Eye (tissue), 1 donor: ENCODE measurements around the gene ACKR3.

Experiments used
- DNase-seq: peaks from one replicate; pipeline ENCODE4 v3.0.0-alpha.2; 2015

Gene ACKR3

DNA sequence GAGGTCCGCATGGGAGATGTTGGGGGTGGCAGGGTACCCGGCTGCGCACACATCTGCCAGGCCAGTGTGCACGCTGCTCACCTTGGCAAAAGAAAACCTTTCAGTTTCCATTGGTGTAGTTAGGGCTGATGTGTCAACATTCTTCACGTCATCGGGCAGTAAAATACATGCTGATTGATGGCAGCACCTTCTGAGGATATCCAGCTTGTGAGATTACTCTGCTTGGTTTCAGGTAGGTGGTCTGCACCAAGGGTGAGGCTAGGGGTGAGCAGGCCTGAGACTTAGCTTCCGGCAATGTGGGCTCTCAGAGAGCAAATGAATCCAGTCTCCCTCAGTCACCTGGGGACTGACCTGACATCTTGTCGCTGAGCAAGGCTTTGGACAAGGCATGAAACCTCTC lies 19.3 kb upstream of the ACKR3 start:
- no peak for DNase-seq

DNA sequence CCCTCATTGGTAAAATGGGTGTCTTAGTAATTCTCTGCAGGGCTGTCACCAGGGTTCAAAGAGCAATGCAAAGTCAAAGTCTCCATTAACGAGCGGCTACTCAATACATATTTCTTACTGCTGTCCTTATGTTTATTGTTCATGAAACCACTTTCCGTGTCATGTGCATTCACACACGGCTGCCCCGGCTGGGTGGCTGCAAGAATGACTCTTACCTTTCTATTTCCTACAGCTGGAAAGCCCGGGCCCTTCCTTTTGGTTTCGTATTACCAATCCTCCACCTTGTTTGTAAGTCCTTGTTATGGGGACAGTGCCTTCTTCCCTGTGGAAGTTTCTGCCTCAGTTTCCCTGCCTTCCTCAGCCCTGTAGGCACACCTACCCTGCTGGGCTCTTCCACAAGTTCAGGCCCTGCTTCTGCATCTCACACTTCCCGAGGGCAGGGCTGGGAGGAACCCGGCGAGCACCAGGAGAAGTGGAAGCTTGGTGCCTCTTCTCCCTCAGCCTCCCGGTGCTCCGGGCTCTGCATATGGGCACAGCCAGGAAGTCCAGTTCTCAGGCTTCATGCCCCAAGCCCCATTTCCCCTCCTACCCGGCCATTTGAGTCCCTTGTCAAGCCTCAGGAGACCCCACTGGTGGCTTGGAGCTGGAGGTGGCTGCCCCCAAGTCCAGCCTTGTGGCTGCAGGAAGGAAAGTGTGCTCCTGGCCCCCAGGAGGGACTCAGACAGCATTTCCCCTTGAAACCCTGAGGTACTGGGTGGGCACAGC lies 18.7 kb upstream of the ACKR3 start:
- DNase-seq = no peak

DNA sequence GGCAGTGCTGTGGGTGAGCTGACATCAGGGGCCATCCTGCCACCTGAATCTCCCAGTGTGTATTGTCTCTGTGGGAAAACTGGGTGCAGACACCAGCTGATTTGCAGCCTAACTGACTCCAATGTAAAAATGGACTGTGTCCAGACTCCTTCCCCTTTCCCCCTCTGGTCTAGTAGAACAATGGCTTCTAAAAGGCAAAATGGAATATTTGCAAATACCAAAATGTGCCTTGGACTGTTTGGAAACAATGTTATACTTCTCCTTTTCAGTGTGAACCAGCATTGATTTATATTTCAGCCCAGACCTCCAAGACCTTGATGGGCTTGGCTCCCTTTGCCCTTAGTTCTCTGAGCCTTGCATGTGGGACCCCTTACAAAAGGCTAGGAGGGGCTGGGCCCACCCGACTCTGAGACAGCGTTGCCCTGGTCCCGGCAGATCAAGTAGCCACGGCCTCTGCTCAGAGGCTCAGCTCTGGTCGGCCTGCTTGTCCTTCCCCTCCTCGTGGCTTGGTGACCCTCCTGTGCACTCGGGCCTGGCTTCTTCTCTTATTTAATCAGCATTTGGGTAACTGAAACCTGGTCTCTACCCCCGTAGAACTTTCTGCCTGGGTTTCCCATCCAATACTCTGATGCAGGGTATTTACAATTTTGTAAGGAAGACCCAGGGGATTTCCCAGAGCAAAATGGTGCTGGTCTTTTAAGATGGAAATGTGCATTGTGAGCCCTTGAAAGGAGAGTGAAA lies 18.0 kb upstream of the ACKR3 start:
- no peak for DNase-seq

DNA sequence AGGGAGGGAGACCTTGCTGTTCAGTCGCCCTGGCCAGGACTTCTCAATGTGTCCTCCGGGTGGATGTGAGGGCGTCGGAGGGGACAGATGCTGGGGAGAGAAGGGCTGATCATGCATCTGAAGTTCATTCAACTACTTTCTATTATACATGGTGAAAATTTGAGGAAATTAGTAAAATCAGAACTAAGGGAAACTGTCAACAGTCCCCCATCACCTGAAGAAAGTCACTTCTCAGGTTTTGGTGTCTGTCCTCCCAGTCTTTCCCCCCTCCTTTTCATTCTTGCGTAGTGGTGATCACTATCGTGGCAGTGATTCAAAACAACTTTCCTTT lies 17.4 kb upstream of the ACKR3 start:
- DNase-seq = no peak

DNA sequence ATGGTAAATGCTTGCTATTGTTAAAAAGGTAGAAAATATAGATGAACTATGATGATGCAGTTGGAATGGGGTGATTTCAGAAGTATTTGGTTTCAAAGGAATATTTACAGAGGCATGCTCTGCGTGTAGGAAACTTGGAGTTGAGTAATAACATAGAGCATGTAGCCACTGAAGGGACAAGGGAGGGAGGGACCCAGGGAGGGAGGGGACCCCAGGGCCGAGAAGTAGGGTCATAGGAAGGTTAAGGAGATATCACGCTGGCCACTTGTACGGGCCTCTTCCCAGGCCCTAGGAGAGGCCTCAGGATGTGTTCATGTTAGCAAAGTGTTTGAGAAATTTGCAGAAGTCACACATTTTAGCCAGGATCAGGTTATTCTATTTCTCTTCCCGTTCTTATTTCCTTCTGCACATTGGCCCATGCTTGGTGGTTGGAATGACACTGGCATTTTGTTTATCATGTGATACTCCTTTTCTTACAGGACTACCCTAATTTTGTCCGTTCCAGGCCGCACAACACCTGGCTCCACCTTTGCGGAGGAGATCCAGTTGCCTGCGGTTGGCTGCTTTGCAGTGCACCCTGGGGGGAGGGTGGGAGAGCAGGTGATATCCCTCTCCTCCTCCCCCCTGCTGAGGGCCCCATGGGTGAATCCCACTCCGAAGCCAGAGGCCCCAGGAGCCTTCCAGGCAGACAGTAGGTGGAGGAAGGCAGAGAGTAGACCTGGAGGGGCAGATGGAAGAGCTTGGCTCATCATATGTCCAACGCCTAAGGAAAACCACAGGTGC lies 16.9 kb upstream of the ACKR3 start:
- no peak for DNase-seq

DNA sequence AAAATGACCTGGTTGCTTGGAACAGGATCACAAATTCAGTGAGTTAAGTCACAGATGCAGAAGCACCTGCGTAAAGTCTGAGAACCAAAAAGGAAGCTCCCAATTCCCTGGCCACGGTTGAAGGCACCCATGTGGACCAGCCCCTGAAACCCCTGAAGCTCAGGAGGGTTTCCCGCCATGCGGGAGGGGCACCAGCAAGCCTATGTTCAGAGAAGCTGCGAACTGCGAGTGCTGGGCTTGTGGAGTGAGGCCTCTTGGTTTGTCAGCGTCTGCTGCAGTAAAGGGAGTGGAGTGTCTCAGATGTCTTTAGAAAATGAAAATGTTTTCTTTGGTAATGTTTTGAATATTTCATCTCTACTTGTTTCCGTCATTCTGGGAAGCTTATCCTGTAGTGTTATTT lies 16.1 kb upstream of the ACKR3 start:
- no peak for DNase-seq

DNA sequence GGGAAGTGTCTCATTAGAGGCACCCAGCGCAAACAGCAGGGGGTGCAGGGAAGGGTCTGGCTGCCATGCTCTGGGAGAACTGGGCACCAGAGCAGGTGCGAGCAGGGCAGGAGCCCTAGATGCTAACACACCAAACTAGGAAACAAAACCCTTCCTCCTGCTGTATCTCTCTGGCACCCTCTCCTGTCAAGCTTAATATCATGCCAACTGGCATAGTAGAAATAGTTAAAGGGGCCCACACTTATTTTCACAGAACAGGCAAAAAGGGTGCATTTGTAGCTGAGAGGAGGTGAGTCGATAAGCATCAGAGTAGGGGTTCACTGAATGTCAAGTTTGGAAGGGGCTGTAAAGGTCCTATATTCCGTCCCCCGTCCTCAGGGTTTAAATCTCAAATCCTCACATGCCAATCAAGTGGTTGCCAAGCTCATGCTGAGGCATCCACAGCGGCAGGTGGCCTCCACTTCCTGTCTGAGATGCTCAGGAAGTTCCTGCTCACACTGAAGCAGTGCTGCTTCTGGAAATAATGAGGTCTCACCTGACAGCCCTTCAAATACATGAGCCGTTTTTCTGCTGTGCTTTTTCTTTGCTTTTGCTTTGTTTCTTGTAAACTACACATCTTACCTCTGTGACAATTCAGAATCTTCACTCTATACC lies 14.9 kb upstream of the ACKR3 start:
- DNase-seq = no peak

DNA sequence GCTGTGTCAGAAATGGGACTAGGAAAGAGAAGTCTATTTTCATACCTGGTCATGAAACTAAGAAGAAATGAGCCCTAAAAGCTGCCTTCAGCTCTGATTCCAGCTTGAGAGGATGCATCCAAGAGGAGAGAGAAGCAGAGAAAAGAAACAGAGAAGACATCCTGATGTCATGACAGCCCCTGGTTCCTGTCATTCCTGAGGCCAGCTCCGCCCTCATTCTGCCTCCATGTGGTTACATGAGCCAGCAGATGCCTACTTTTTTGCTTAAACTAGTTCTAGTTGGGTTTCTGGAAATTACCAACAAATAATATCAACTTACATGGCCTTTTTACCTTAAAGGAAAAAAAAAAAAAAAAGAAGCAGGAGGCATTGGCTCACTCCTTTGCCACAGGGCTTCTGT lies 14.1 kb upstream of the ACKR3 start:
- no peak for DNase-seq

DNA sequence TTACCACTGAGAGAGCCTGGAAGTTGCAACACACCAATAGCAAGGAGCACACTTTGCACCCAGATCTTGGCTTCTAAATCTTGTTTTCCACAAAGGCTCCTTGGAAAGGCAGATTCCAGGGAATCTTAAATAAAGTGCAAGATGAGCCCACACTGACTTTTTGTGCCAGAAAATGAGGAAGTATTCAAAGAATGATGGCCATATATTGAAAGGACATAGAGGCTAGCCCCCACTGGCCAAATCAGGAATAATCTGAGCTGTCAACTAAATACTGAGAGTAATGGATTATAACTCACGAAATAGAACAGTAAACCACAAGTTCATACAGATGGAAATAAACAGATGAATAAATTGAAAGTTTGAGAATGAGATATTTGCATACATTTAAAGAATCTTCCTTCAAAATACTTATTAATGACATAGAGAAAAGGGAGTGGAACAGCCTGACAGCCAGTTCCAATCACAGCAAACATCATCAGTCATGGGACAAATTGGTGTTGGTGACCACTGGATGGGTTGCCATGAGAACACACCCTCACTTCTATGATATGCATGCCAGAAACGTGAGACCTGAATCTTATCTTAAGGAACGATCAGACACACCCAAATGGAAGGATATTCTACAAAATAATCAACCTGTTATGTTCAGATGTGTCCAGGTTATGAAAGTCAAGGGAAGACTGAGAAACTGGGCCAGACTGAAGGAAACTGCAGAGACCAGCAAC lies 12.2 kb upstream of the ACKR3 start:
- DNase-seq = no peak

DNA sequence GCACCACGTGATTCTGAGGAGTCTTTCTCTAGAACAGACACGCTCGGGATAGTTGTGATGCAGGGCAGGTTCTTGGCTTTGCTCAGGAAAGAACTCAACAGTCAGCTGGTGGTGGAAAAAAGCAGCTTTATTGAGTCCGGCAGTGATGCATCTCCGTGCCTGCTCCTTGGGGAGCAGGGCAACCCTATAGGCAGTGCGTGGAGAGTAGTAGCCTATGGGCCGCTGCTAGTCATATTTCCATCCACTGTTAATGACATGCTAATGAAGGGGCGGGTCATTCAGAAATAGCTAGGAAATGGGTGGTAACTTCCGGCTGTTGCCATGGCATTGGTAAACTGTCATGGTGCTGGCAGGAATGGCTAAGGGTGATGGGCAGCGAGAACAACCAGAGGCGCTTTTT lies 11.6 kb upstream of the ACKR3 start:
- no peak for DNase-seq

DNA sequence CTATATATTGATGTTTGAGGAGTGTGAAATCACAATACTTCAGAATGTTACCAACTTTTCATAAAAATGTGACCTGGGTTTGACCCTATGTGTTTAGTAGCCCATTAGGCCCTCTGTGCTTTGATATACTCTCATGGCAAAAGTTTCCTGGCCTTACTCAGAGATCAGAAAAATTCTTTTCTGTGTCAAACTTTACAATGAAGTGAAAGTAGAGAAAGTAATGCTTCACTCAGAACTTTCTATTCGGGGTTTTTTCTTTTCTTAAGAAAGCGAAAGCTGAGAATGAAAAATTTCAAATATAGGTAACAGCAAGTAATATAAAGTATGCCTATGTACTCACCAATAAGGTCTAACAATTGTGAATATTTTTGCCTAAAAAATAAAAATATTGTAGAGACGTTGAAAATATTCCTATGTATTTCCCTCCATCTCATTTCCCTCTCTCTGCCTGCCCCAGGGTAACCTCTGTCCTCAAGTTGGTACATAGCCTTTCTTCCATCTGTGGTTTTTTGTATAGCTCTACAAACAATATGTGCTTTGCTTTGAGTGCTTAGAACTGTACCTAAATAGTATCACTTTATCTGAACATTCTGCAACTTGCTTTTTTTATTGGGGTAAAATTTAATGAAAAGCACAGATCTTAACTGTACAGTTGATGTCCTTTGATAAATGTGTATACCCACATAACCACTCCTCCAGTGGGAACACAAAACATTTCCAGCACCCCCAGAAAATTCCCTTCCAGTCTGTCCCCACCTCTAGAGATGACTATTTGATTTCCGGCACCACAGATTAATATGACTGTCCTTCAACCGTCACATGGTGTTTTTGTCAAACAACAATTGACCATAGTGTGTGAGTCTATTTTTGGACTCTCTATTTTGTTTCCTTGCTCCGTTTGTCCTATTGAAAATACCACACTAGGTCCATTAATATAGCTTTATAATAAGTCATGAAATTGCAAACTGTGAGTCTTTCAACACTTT lies 10.3 kb upstream of the ACKR3 start:
- DNase-seq = no peak

DNA sequence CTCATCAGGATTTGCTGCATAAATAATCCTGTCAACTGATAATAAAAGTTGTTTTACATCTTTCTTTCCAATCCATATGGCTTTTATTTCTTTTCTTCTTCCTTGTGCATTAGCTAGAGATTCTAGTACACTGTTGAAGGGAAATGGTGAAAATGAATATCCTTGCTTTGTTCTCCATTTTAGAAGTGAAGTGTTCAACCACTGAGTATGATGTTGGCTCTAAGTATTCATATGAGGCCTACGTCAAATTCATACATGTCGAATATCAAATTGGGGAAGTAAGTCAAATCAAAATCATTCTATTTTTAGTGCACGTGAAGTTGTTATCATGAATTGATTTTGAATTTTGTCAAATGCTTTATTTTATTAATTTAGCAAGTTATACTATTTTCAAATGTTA lies 7.8 kb upstream of the ACKR3 start:
- DNase-seq = no peak

DNA sequence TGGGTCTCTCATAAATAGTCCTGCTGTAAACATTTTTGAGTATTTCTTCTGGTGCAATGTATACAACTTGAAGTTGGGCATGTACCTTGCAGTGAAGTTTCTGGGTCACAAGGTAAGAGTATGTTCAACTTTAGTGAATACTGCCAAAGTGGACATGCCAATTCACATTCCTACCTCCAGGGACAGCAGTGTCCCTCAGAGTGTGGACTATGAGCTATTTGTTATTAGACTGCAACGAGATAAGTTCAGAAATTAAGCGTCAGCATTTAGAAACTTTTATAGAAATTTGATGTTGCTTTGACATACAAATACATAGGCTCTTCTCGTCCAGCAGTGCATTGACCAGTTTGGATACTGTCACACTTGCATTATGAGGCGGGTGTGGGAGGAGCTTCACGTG lies 7.2 kb upstream of the ACKR3 start:
- no peak for DNase-seq

DNA sequence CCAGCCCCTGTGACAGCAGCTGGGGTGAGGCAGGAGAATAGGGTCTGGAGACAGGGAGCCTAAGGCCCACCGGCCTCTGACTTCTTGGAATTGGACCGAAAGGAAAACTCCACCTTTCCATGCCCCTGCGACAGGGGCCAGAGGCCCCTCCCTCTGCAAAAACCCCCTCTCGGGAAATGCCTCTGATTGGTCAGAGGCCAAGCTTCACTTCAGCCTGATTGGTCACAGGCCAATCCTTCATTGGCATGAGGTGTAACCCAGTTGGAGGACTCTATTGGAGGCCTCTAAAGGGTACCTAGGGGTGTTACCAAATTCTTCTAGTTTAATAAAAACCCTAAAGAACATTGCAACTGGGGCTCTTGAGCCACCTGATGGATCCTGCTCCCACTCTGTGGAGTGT lies 5.7 kb upstream of the ACKR3 start:
- DNase-seq = no peak

DNA sequence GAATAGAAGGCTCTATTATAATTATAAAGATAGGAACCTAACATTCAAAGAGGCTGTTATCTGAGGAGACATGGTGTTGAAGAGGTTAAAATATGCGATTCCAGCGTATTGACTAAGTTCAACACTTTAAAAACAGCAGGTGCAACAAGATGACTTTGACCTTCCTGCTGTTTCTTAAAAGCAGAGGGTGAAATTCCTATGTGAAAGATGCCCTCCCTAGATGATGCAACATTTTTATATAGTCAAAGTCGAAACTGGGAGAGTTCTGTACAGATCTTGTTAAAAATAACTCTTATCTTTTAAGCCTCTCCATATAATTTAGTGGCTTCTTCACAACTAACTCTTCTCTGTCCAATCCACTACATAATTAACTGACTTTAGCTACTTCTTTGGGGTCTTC lies 4.4 kb upstream of the ACKR3 start:
- DNase-seq = no peak

DNA sequence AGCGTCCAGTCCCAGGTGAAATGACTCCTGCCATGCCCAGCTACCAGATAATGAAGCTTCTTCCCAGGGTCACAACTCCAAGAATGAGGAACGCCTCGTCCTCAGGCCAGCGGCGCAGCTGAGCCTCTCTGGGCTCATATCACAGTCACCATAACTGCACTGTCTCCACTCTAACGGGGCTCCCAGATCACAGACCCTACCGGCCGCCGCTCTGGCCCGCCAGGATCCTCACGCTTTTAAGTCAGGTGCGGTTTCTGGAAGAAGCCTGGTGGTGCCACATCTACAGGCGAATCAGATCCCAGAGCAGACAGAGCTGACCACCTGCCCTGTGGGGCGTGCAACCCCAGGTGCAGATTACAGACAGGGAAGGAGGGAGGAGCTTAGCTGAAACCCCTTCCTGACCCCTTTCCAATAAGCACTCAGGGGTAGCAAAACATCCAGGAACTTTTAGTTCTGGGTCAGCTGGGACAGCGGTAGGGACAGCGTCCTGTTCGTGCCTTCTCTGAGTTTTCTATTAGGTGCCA lies 3.7 kb upstream of the ACKR3 start:
- DNase-seq = no peak

DNA sequence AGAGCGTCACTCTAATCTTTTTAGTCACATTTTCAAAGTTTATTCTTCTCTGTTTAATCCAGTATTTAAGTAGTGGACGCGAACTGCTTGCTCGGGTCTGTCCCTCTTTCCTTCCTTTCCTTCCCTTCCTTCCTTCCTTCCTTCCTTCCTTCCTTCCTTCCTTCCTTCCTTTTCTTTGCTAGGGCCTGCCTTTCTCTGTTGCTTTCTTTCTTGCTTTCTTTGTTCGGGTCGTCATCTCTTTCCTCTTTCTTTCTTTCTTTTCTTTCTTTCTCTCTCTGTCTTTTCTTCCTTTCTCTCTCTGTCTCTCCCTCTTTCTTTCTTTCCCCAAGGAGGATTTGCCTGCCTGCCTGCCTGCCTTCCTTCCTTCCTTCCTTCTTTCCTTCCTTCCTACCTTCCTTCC lies 3.0 kb upstream of the ACKR3 start:
- no peak for DNase-seq

DNA sequence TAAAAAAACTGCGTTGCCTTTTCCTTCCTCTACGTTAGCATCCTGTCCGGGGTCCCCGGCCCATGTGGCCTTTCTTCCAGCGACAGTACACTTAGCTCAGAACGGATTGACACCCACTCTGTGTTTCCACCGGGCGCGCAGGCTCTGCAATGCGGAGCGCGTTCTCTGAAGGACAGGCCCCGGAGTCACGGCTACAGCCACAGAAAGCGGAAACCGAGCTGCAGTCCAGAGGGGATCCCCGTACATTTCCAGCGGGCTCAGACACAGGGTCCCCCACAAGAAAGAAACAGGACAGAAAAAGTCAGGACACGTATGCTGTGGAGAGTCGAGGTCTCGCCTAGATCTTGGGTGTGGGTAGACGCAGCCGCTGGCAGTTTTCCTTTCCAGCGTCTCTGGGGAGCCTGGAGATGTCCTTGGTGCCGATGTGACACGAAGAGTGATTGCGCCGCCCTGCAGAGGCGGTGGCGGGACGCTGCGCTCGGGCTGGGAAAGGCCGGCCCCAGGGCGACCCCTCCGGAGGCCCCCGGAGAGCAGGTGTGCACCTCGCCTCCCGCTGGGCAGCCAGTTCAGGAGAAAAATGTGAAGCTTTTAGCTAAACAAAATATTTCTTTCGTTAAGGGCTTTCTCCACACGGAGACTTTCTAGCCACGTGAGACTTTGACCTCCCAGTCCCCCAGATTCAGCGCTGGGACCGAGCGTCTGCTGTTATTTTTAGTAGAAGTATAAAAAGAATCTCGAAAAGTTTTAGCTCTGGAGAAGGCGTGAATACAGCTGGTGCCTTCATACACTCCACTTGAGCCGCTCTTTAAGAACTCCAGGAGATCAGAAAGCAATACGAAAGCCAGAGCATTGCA lies 1.3 kb upstream of the ACKR3 start:
- peak; percentile 83 for DNase-seq

DNA sequence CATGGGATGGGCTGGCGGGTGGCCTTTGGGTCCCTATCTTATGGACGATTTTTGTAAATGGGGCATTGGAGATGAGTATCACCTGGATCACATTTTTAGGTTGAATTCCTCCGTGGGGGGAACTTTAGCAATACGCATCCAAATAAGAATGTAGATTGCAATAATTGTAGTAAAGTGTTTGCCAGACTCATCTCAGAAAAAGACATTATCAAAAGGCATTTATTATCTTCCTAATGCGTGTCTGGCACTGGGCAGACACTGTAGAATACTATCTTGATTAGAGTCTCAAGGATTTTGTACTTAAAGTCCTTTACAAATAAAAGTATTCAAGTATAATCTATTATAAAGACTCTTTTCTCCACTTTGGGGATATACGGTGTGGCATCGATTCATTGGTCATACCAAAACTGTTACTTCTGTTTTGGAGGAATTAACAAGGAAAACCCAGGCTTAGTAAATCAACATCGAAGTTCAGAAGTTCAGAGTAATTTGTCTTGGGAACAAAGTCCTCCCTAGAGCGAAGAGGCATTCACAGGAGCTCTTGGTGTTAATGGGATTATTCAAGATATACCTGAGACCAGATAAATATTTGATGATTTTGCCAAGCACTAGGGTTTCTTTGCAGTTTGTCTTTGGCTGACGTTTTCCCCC lies 578 bp upstream of the ACKR3 start:
- DNase-seq = no peak
